Neuronal stem cell (in vitro differentiated cells): ENCODE data around the gene MYOF.

Source experiments
- DNase-seq: peaks from one replicate; pipeline ENCODE4 v3.0.0-alpha.2; 2013; ENCODE audit warnings: low spot score
- H2AFZ ChIP-seq: one replicate; pipeline ENCODE4 v1.6.1; 2013; ENCODE audit warnings: mild to moderate bottlenecking, low read length, inconsistent platforms
- H2AK5ac ChIP-seq: 2 replicates; pipeline ENCODE4 v1.6.1; 2013; ENCODE audit warnings: low read depth, mild to moderate bottlenecking, inconsistent platforms, low read length, moderate library complexity, mixed read lengths
- H2BK120ac ChIP-seq: 2 replicates; pipeline ENCODE4 v1.6.1; 2013; ENCODE audit warnings: low read depth, mild to moderate bottlenecking, inconsistent platforms, low read length, moderate library complexity, mixed read lengths
- H2BK12ac ChIP-seq: one replicate; pipeline ENCODE4 v1.6.1; 2013; ENCODE audit warnings: low read length, inconsistent platforms
- H2BK15ac ChIP-seq: 2 replicates; pipeline ENCODE4 v1.6.1; 2013; ENCODE audit warnings: mild to moderate bottlenecking, low read length, inconsistent platforms, mixed read lengths
- H2BK5ac ChIP-seq: one replicate; pipeline ENCODE4 v1.6.1; 2013; ENCODE audit warnings: inconsistent platforms, mild to moderate bottlenecking, low read length, moderate library complexity
- H3K14ac ChIP-seq: one replicate; pipeline ENCODE4 v1.6.1; 2013; ENCODE audit warnings: low read length, inconsistent platforms
- H3K18ac ChIP-seq: 2 replicates; pipeline ENCODE4 v1.6.1; 2013; ENCODE audit warnings: low read length, inconsistent platforms
- H3K23ac ChIP-seq: 2 replicates; pipeline ENCODE4 v1.6.1; 2013; ENCODE audit warnings: low read depth, mild to moderate bottlenecking, mixed read lengths, low read length, inconsistent platforms; ENCODE audit not compliant: poor library complexity
- H3K27ac ChIP-seq: replicated peaks from 3 replicates; pipeline ENCODE4 v1.5.1; 2013; ENCODE audit warnings: low read length, inconsistent platforms
- H3K27me3 ChIP-seq, 3 experiments: 2 replicates each; pipeline ENCODE4 v1.6.1; 2013; ENCODE audit warnings: low read length in 3 of 3, mild to moderate bottlenecking in 2 of 3, inconsistent platforms in 1 of 3, low read depth in 1 of 3, mixed read lengths in 1 of 3, moderate library complexity in 1 of 3; ENCODE audit not compliant: control insufficient read depth in 3 of 3, insufficient read depth in 3 of 3
- H3K36me3 ChIP-seq, 2 donors: replicated peaks in 1 of 2; 2 replicates each; pipeline ENCODE4 v1.6.1; 2013; ENCODE audit warnings: low read length in 2 of 2; ENCODE audit not compliant: control insufficient read depth in 2 of 2, insufficient read depth in 2 of 2
- H3K4ac ChIP-seq: 2 replicates; pipeline ENCODE4 v1.6.1; 2013; ENCODE audit warnings: inconsistent platforms, mild to moderate bottlenecking, low read length, moderate library complexity
- H3K4me1 ChIP-seq, 2 donors: 1 replicate in 1 of 2; 2 replicates in 1 of 2; pipeline ENCODE4 v1.6.1; 2013; ENCODE audit warnings: low read length in 2 of 2, low read depth in 1 of 2; ENCODE audit not compliant: control insufficient read depth in 2 of 2, insufficient read depth in 1 of 2
- H3K4me2 ChIP-seq: one replicate; pipeline ENCODE4 v1.6.1; 2013; ENCODE audit warnings: mild to moderate bottlenecking, low read length, inconsistent platforms; ENCODE audit not compliant: insufficient read depth, poor library complexity, severe bottlenecking
- H3K4me3 ChIP-seq, 2 donors: 2 replicates each; pipeline ENCODE4 v1.5.1; 2013; ENCODE audit warnings: low read length in 2 of 2, mild to moderate bottlenecking in 2 of 2, inconsistent platforms in 1 of 2, moderate library complexity in 1 of 2
- H3K79me1 ChIP-seq: one replicate; pipeline ENCODE4 v1.6.1; 2013; ENCODE audit warnings: low read depth, mild to moderate bottlenecking, inconsistent platforms, low read length, moderate library complexity
- H3K9ac ChIP-seq: one replicate; pipeline ENCODE4 v1.6.1; 2013; ENCODE audit warnings: mild to moderate bottlenecking, low read depth, low read length, inconsistent platforms; ENCODE audit not compliant: poor library complexity
- H3K9me3 ChIP-seq, 2 donors: replicated peaks in 1 of 2; 2 replicates each; pipeline versions ENCODE3 to v1.6.1; 2013; ENCODE audit warnings: low read length in 2 of 2, mild to moderate bottlenecking in 2 of 2, inconsistent platforms in 1 of 2, low read depth in 1 of 2, mixed read lengths in 1 of 2, moderate library complexity in 1 of 2; ENCODE audit not compliant: control insufficient read depth in 2 of 2, insufficient read depth in 1 of 2
- H4K8ac ChIP-seq: one replicate; pipeline ENCODE4 v1.6.1; 2013; ENCODE audit warnings: low read depth, mild to moderate bottlenecking, inconsistent platforms, low read length, moderate library complexity
- H4K91ac ChIP-seq: one replicate; pipeline ENCODE4 v1.6.1; 2013; ENCODE audit warnings: low read length, low read depth, mild to moderate bottlenecking, inconsistent platforms; ENCODE audit not compliant: poor library complexity
- WGBS, 2 donors: extraction: QIAGEN DNeasy Blood & Tissue Kit; methylation state at CpG; one replicate each; pipeline ENCODE4 v1.1.7; 2013; ENCODE audit warnings: missing lambda C conversion rate in 2 of 2, mixed read lengths in 1 of 2; ENCODE audit not compliant: insufficient read length in 2 of 2, insufficient replicate concordance in 1 of 2; ENCODE audit errors: extremely low coverage in 2 of 2; 5-methylcytosine and 5-hydroxymethylcytosine counted together

The MYOF gene

DNA sequence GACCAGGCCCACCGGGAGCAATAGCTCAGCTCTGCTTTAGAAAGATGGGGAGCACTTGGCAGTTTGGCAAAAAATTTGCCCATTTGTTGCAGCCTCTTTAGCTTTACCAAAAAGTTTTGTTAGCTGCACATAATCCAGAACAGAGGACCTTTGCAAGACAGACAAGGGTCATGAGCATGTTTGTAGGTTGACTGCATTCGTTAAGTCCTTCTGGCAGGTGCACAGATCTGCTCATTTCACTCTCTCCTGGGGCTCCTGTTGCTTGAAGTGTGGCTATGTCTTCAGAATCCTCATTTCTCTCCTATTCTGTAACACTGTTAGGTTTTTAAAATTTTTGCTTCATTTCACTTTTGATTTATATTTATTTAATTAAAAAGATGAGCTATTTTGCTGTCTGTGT is 96.8 kb downstream of the MYOF start:
- no CpG with 5 or more reads among the region's 2 CpGs for WGBS, 2 donors
- Histone ChIP-seq H3K4ac (no peak overlapping the region), H3K27ac (no peak overlapping the region)

DNA sequence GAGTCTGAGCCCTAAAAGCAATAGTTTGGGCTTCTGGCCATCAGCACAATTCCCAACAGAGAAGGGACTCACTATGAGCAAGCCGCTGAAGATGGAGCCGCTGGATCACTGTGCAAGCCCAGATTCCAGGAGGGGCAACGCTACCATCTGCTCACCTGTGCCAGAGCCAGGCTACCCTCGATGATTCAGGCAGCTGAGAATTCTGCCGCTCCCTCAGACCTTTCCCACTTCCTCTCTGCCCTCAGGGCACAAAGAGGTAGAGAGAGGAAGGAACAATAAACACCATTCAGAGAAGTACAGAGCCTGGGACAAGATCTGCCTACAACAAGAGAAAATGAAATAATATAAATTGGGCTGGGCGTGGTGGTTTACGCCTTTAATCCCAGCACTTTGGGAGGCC is 98.1 kb downstream of the MYOF start:
- no peak overlapping the region for H2BK120ac ChIP-seq
- WGBS, 2 donors: no CpG with 5 or more reads among the region's 7 CpGs
- H3K36me3 ChIP-seq: peaks cover 0 to 45% of the 10 kb centered on the region in 2 donors
- no peak overlapping the region for H3K14ac ChIP-seq
- no peak overlapping the region for H2BK5ac ChIP-seq
- H3K27ac ChIP-seq: no peak overlapping the region
- no peak overlapping the region for H3K18ac ChIP-seq
- no peak for DNase-seq
- no peak overlapping the region for H3K9ac ChIP-seq
- peaks cover 0 to 2% of the 10 kb centered on the region in 2 donors for H3K9me3 ChIP-seq
- H3K4ac ChIP-seq: no peak overlapping the region
- H3K4me1 ChIP-seq: peaks cover 0 to 7% of the 10 kb centered on the region in 2 donors
- H4K8ac ChIP-seq: no peak overlapping the region
- no peak overlapping the region for H2AFZ ChIP-seq
- no peak overlapping the region for H2BK12ac ChIP-seq
- no peak overlapping the region for H3K4me2 ChIP-seq
- peak overlapping the region; percentile 59 for H2AK5ac ChIP-seq
- no peak overlapping the region for H4K91ac ChIP-seq
- no peaks in the 10 kb centered on the region for H3K27me3 ChIP-seq
- H3K4me3 ChIP-seq: no peak overlapping the region
- H3K79me1 ChIP-seq: no peaks in the 10 kb centered on the region
- no peak overlapping the region for H2BK15ac ChIP-seq
- H3K23ac ChIP-seq: no peak overlapping the region

More for the DNA sequence above, 96.8 kb downstream of the MYOF start:
- Histone ChIP-seq H3K18ac (no peak overlapping the region), H3K23ac (no peak overlapping the region), H4K8ac (no peak overlapping the region), H4K91ac (no peak overlapping the region), H2BK5ac (no peak overlapping the region), H2AK5ac (no peak overlapping the region), H2AFZ (no peak overlapping the region), H2BK120ac (no peak overlapping the region), H3K27me3 (no peaks in the 10 kb centered on the region), H2BK15ac (no peak overlapping the region), H3K79me1 (no peaks in the 10 kb centered on the region), H3K4me1 (peaks cover 0 to 7% of the 10 kb centered on the region in 2 donors), H3K14ac (no peak overlapping the region), H3K9me3 (peaks cover 0 to 2% of the 10 kb centered on the region in 2 donors), H3K9ac (no peak overlapping the region), H3K36me3 (peaks cover 0 to 32% of the 10 kb centered on the region in 2 donors), H3K4me3 (no peak overlapping the region), H2BK12ac (no peak overlapping the region), H3K4me2 (no peak overlapping the region)
- DNase-seq: no peak

DNA sequence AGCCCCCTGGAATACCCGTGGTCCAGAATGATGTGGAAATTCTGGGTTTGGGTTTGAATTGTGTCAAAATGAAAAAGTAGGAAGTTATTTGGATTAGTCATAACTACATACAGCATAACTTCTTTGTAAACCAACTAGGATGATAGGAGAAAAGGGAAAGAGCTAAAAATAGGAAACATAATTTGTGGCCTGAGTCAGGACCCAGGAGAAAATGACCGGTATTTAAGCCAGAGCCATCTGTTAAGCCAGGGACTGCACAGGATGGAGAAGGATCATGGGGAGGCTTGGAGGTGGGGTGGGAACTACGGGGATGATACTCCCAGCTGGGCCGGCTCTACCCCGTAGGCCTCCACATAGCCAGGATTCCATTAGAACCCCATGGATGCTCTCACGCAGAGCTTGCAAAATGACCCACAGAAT is 98.6 kb downstream of the MYOF start:
- H3K4me2 ChIP-seq: no peak overlapping the region
- no peak overlapping the region for H3K9ac ChIP-seq
- no peak overlapping the region for H3K4me3 ChIP-seq
- no peak overlapping the region for H2BK12ac ChIP-seq
- peaks cover 0 to 7% of the 10 kb centered on the region in 2 donors for H3K4me1 ChIP-seq
- DNase-seq: no peak
- H2BK5ac ChIP-seq: no peak overlapping the region
- no peak overlapping the region for H2BK120ac ChIP-seq
- no peak overlapping the region for H3K14ac ChIP-seq
- H2BK15ac ChIP-seq: no peak overlapping the region
- H3K9me3 ChIP-seq: peaks cover 0 to 2% of the 10 kb centered on the region in 2 donors
- no peak overlapping the region for H2AFZ ChIP-seq
- H3K18ac ChIP-seq: no peak overlapping the region
- H3K4ac ChIP-seq: no peak overlapping the region
- H2AK5ac ChIP-seq: no peak overlapping the region
- H3K27ac ChIP-seq: no peak overlapping the region
- no peak overlapping the region for H4K91ac ChIP-seq
- peaks cover 0 to 48% of the 10 kb centered on the region in 2 donors for H3K36me3 ChIP-seq
- H3K23ac ChIP-seq: no peak overlapping the region
- H4K8ac ChIP-seq: no peak overlapping the region
- no CpG with 5 or more reads among the region's 6 CpGs for WGBS, 2 donors
- H3K27me3 ChIP-seq: no peaks in the 10 kb centered on the region
- H3K79me1 ChIP-seq: no peaks in the 10 kb centered on the region

DNA sequence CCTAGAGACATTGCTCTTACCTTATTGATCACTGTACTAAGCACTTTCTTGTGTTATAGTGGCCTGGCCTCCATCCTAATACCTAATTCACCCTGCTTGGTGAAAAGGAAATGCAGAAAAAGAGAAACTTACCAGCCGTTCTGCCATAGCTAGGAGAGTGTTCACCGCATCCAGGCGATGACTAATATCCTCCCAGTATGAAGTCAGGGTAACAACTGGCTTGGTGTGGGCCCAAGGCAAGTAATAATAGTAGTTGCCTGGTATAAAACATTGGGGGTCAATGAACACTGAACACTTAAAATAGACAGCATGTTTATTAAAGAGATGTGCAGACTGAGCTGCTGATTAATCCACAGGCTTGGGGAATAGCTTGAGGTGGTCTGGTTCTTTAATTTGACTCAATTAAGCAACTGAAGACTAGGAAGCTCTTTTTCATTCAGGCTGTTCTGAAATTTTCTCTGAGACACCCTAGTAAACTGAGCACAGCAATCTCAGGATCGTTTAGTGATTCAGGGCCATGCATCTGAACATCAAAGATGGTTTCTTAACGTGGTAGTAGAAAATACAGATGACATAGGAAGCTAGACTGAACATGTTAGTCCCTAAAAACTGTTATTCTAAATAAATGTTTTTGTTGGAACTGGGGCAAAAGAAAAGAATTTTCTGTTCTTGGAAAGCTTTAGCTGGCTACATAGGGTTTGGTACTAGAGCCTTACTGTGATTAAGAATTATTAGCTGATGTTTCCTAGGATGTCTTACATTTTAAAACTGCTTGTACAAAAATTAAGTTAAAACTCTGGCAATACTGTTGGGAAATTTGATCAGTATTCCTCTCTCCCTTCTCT is 102.2 kb downstream of the MYOF start:
- no peak overlapping the region for H2AFZ ChIP-seq
- no peak overlapping the region for H3K23ac ChIP-seq
- H2BK5ac ChIP-seq: no peak overlapping the region
- H2BK15ac ChIP-seq: no peak overlapping the region
- H4K91ac ChIP-seq: no peak overlapping the region
- no peaks in the 10 kb centered on the region for H3K27me3 ChIP-seq
- DNase-seq: no peak
- H4K8ac ChIP-seq: no peak overlapping the region
- no peak overlapping the region for H3K4me3 ChIP-seq
- H3K27ac ChIP-seq: no peak overlapping the region
- H3K4me2 ChIP-seq: no peak overlapping the region
- no peak overlapping the region for H3K14ac ChIP-seq
- H3K36me3 ChIP-seq: peaks cover 0 to 36% of the 10 kb centered on the region in 2 donors
- no peak overlapping the region for H2BK12ac ChIP-seq
- no peak overlapping the region for H3K9ac ChIP-seq
- no peak overlapping the region for H2AK5ac ChIP-seq
- H3K79me1 ChIP-seq: no peaks in the 10 kb centered on the region
- no peak overlapping the region for H3K4ac ChIP-seq
- WGBS, 2 donors: no CpG with 5 or more reads among the region's 5 CpGs
- H3K4me1 ChIP-seq: peaks cover 8 to 12% of the 10 kb centered on the region in 2 donors
- no peak overlapping the region for H3K18ac ChIP-seq
- H3K9me3 ChIP-seq: peaks cover 0 to 2% of the 10 kb centered on the region in 2 donors
- H2BK120ac ChIP-seq: no peak overlapping the region
